ENCODE measurements around the gene ATP5PD. TPM values are rescaled to one million over a fixed set of nuclear protein-coding genes. Genes with fewer than 3 reads are reported as not detected.
A peak's percentile ranks its signal among the peaks of the same experiment; 100 is the strongest.

The ATP5PD gene
- total and polyA plus RNA-seq, 2 of the 13 experiments (the other 11 are each of a cell fraction or from before 2014, with no cell fraction given): 158 to 428 TPM

DNA sequence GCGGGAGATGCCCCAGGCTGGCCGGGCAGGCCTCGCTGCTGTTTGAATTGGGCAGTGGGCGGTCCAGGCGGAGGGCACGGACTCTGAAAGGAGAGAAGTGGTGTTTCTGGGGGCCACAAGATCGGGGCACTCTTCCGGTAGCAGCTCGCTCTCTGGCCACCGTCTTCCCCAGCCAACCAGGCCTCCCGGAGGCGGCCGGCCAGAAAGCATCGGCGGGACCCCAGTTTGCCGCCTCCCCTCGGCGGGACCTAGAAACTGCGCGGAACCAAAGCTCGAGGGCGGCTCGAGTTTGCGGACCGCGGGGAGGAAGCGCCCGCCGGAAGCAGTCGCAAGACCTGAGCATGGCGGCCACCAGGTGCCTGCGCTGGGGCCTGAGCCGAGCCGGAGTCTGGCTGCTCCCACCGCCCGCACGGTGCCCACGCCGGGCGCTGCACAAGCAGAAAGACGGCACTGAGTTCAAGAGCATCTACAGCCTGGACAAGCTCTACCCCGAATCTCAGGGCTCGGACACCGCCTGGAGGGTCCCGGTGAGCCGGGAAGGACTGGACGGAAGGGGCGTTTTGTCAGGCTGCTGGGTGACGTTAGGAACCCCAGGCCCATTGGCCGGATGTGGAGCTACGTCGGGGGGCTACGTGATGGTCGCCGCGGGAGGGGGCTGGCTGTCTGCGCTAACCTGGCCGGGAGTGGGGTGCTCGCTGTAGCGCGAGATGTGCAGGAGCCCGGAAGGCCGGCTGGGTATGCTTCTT is 34.2 kb downstream of the ATP5PD start, which contains the start of gene MRPL58 (continued):
- TF ChIP-seq HNRNPLL (IDR thresholded peaks at IDR 0.05; ENCODE audit: low read depth, low read length, poor library complexity, severe bottlenecking): peak; percentile 80
- TF ChIP-seq ZNF619 (CRISPR knock-in tag; IDR thresholded peaks at IDR 0.05): peak; percentile 94; the same call in 1 of the 2 replicates
- TF ChIP-seq ZMYM4 (CRISPR knock-in tag; IDR thresholded peaks at IDR 0.05): peak; percentile 95
- peak; percentile 95 for TF ChIP-seq TOE1 (CRISPR knock-in tag; IDR thresholded peaks at IDR 0.05)
- TF ChIP-seq, protein P1, sequence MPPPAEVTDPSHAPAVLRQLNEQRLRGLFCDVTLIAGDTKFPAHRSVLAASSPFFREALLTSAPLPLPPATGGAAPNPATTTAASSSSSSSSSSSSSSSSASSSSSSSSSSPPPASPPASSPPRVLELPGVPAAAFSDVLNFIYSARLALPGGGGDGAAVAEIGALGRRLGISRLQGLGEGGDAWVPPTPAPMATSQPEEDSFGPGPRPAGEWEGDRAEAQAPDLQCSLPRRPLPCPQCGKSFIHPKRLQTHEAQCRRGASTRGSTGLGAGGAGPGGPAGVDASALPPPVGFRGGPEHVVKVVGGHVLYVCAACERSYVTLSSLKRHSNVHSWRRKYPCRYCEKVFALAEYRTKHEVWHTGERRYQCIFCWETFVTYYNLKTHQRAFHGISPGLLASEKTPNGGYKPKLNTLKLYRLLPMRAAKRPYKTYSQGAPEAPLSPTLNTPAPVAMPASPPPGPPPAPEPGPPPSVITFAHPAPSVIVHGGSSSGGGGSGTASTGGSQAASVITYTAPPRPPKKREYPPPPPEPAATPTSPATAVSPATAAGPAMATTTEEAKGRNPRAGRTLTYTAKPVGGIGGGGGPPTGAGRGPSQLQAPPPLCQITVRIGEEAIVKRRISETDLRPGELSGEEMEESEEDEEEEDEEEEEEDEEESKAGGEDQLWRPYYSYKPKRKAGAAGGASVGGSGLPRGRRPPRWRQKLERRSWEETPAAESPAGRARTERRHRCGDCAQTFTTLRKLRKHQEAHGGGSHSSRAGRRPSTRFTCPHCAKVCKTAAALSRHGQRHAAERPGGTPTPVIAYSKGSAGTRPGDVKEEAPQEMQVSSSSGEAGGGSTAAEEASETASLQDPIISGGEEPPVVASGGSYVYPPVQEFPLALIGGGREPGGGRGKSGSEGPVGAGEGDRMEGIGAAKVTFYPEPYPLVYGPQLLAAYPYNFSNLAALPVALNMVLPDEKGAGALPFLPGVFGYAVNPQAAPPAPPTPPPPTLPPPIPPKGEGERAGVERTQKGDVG (CRISPR knock-in tag; IDR thresholded peaks at IDR 0.05; ENCODE audit: borderline replicate concordance): no peak; the same call in 1 of the 2 replicates
- TF ChIP-seq PHB2 (IDR thresholded peaks at IDR 0.05; ENCODE audit: partially characterized antibody): no peak
- peak; percentile 96 for TF ChIP-seq HIVEP1 (CRISPR knock-in tag; IDR thresholded peaks at IDR 0.05)
- TF ChIP-seq ZNF530 (CRISPR knock-in tag; IDR thresholded peaks at IDR 0.05; ENCODE audit: low read depth): no peak
- TF ChIP-seq, protein P2, sequence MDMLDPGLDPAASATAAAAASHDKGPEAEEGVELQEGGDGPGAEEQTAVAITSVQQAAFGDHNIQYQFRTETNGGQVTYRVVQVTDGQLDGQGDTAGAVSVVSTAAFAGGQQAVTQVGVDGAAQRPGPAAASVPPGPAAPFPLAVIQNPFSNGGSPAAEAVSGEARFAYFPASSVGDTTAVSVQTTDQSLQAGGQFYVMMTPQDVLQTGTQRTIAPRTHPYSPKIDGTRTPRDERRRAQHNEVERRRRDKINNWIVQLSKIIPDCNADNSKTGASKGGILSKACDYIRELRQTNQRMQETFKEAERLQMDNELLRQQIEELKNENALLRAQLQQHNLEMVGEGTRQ (IDR thresholded peaks at IDR 0.05; ENCODE audit: low read depth, low read length): no peak
- TF ChIP-seq, protein P2 (CRISPR knock-in tag; IDR thresholded peaks at IDR 0.05; ENCODE audit: borderline replicate concordance): peak; percentile 25; the same call in 1 of the 2 replicates
- peak; percentile 62 for TF ChIP-seq NFYB (CRISPR knock-in tag; IDR thresholded peaks at IDR 0.05)
- TF ChIP-seq, protein P3, sequence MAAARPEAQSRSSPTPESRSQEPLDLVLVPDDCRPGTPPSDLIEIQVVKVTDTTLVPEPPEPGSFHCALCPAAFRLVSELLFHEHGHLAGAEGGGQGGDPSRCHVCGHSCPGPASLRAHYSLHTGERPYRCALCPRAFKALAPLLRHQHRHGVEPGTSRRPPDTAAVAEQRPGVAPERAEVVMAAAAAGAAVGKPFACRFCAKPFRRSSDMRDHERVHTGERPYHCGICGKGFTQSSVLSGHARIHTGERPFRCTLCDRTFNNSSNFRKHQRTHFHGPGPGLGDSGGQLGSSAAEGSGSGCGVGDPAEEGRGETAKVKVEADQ (CRISPR knock-in tag; IDR thresholded peaks at IDR 0.05; ENCODE audit: borderline replicate concordance): peak; percentile 99
- peak; percentile 74 for TF ChIP-seq AGO1 (IDR thresholded peaks at IDR 0.05; ENCODE audit: low read depth, low read length, poor library complexity, severe bottlenecking)
- TF ChIP-seq DR1 (CRISPR knock-in tag; IDR thresholded peaks at IDR 0.05): peak; percentile 83
- TF ChIP-seq, protein P4, sequence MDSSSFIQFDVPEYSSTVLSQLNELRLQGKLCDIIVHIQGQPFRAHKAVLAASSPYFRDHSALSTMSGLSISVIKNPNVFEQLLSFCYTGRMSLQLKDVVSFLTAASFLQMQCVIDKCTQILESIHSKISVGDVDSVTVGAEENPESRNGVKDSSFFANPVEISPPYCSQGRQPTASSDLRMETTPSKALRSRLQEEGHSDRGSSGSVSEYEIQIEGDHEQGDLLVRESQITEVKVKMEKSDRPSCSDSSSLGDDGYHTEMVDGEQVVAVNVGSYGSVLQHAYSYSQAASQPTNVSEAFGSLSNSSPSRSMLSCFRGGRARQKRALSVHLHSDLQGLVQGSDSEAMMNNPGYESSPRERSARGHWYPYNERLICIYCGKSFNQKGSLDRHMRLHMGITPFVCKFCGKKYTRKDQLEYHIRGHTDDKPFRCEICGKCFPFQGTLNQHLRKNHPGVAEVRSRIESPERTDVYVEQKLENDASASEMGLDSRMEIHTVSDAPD (CRISPR knock-in tag; IDR thresholded peaks at IDR 0.05): no peak
- peak; percentile 99 for TF ChIP-seq GTF3A (CRISPR knock-in tag; conservative IDR thresholded peaks at IDR 0.05)
- TF ChIP-seq, protein P5, sequence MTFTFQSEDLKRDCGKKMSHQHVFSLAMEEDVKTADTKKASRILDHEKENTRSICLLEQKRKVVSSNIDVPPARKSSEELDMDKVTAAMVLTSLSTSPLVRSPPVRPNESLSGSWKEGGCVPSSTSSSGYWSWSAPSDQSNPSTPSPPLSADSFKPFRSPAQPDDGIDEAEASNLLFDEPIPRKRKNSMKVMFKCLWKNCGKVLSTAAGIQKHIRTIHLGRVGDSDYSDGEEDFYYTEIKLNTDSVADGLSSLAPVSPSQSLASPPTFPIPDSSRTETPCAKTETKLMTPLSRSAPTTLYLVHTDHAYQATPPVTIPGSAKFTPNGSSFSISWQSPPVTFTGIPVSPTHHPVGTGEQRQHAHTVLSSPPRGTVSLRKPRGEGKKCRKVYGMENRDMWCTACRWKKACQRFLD (CRISPR knock-in tag; IDR thresholded peaks at IDR 0.05; ENCODE audit: borderline replicate concordance): peak; percentile 96
